K562 (cell line): Measurements from ENCODE around the gene KCNAB1. TPM values are rescaled to one million over a fixed set of nuclear protein-coding genes. Genes with fewer than 3 reads are reported as not detected.

ENCODE experiments used
- ATAC-seq: fragments of 200-7000 bp; cut with Tn5 transposase; 3 replicates; pipeline ENCODE4 v1.9.1; 2020; ENCODE audit warnings: moderate library complexity
- BruUV-seq: library from RNA; stranded (reverse); fragments of 400-500 nt; replicated peaks from 2 replicates; lab custom pipeline; 2021; lab: Mats Ljungman, UMichigan
- CTCF ChIA-PET: fragments of 300-600 bp; formaldehyde crosslinking; extraction: SDS; loops from one replicate; lab custom pipeline; 2021; ENCODE audit warnings: low intra/inter-chr PET ratio; lab: Yijun Ruan, JAX
- POLR2A ChIA-PET: fragments of 300-600, 350-650 bp; sonication (Branson Sonifier 250); formaldehyde crosslinking; extraction: SDS; loops from one replicate; lab custom pipeline; 2021; ENCODE audit warnings: antibody characterized with exemption, inconsistent platforms; lab: Yijun Ruan, JAX
- DNase-seq, 4 experiments: peaks; one replicate each; pipeline versions ENCODE4 v3.0.0 to v3.0.0-alpha.2; 2011 to 2018; ENCODE audit warnings: low spot score in 3 of 4, mixed read lengths in 3 of 4; ENCODE audit errors: extremely low read depth in 1 of 4
- FAIRE-seq: peaks from 2 replicates; lab custom pipeline; 2011; peaks lifted over from hg19 to GRCh38; lab: Jason Lieb, UNC
- H2AFZ ChIP-seq: 2 replicates; pipeline ENCODE4 v1.6.0; 2011; ENCODE audit warnings: low read depth, low read length, control low read depth, inconsistent platforms
- H3K27ac ChIP-seq: fragments of 200-600 bp; 3 replicates; pipeline ENCODE4 v1.8.0; 2011; ENCODE audit warnings: low read depth, mild to moderate bottlenecking, control low read depth, inconsistent platforms, low read length, moderate library complexity, mixed read lengths; ENCODE audit errors: extremely low read depth
- H3K27me3 ChIP-seq, 2 experiments: fragments of 300-600 bp in 1 of 2; 2 replicates in 1 of 2; 3 replicates in 1 of 2; pipeline versions ENCODE4 v1.6.0 to v1.8.0; 2011; ENCODE audit warnings: inconsistent platforms in 2 of 2, low read length in 2 of 2, mild to moderate bottlenecking in 1 of 2, mixed read lengths in 1 of 2, moderate library complexity in 1 of 2; ENCODE audit not compliant: control insufficient read depth in 2 of 2, insufficient read depth in 2 of 2
- H3K36me3 ChIP-seq: fragments of 300-600 bp; 3 replicates; pipeline ENCODE4 v1.8.0; 2011; ENCODE audit warnings: mild to moderate bottlenecking, low read length, inconsistent platforms; ENCODE audit not compliant: control insufficient read depth, insufficient read depth
- H3K4me1 ChIP-seq, 2 experiments: fragments of 200-600 bp in 1 of 2; replicated peaks in 1 of 2; 2 replicates in 1 of 2; 3 replicates in 1 of 2; pipeline versions ENCODE4 v1.5.1 to v1.8.0; 2011; ENCODE audit warnings: inconsistent platforms in 2 of 2, low read length in 2 of 2, mild to moderate bottlenecking in 1 of 2, mixed read lengths in 1 of 2, moderate library complexity in 1 of 2; ENCODE audit not compliant: control insufficient read depth in 2 of 2, insufficient read depth in 2 of 2
- H3K4me2 ChIP-seq: 2 replicates; pipeline ENCODE4 v1.6.1; 2011; ENCODE audit warnings: low read length, control low read depth, inconsistent platforms, mixed read lengths; ENCODE audit not compliant: insufficient read depth
- H3K4me3 ChIP-seq: fragments of 200-600 bp; sonication (generic), shearing (Covaris generic); 2 replicates; pipeline ENCODE4 v1.5.1; 2016; ENCODE audit warnings: control low read depth, inconsistent platforms
- H3K79me2 ChIP-seq: fragments of 200-600 bp; 3 replicates; pipeline ENCODE4 v1.8.0; 2011; ENCODE audit warnings: low read length, inconsistent platforms; ENCODE audit not compliant: control insufficient read depth, insufficient read depth
- H3K9ac ChIP-seq, 2 experiments: 2 replicates each; pipeline versions ENCODE4 v1.6.0 to v1.6.1; 2011; ENCODE audit warnings: low read depth in 2 of 2, low read length in 2 of 2, control low read depth in 1 of 2, inconsistent platforms in 1 of 2, mild to moderate bottlenecking in 1 of 2, mixed read lengths in 1 of 2; ENCODE audit not compliant: insufficient read depth in 1 of 2
- H3K9me1 ChIP-seq: one replicate; pipeline ENCODE4 v1.6.0; 2011; ENCODE audit warnings: inconsistent platforms, mild to moderate bottlenecking, low read length, moderate library complexity; ENCODE audit not compliant: control insufficient read depth, insufficient read depth
- H3K9me3 ChIP-seq: replicated peaks from 2 replicates; pipeline ENCODE4 v1.5.1; 2011; ENCODE audit warnings: low read depth, low read length, inconsistent platforms; ENCODE audit not compliant: control insufficient read depth, insufficient read depth
- H4K20me1 ChIP-seq: replicated peaks from 2 replicates; pipeline ENCODE4 v1.6.1; 2011; ENCODE audit warnings: low read length, inconsistent platforms, mixed read lengths; ENCODE audit not compliant: control insufficient read depth, insufficient read depth
- KDM5B ChIP-seq: fragments of 200-600 bp; sonication (generic); IDR thresholded peaks from 2 replicates; pipeline ENCODE4 v1.6.1; 2012; ENCODE audit warnings: low read depth, mild to moderate bottlenecking, moderate library complexity, low read length, control low read depth, inconsistent platforms; ENCODE audit not compliant: insufficient replicate concordance
- PCBP1 ChIP-seq: fragments of 200-400 bp; formaldehyde crosslinking; IDR thresholded peaks from 2 replicates; pipeline ENCODE4 v1.6.1; 2018; ENCODE audit warnings: mild to moderate bottlenecking, low read depth, low read length; ENCODE audit not compliant: poor library complexity, severe bottlenecking
- TOE1 ChIP-seq, 2 experiments: fragments of 450-650 bp in 1 of 2; sonication (generic) in 1 of 2; formaldehyde crosslinking in 1 of 2; IDR thresholded peaks; 2 replicates each; pipeline versions ENCODE4 v1.7.1 to v1.8.0; 2016 to 2022; ENCODE audit warnings: borderline replicate concordance in 2 of 2, mild to moderate bottlenecking in 2 of 2, antibody characterized with exemption in 1 of 2, inconsistent platforms in 1 of 2, low read depth in 1 of 2, missing genetic modification reagents in 1 of 2, moderate library complexity in 1 of 2
- ZNF778 ChIP-seq: fragments of 450-650 bp; formaldehyde crosslinking; IDR thresholded peaks from 2 replicates; pipeline ENCODE4 v1.4.0; 2020; ENCODE audit warnings: mild to moderate bottlenecking, moderate library complexity
- WGBS: fragments of 100-300 bp; shearing (Covaris generic); methylation state at CpG from one replicate; pipeline ENCODE4 v1.1.6; 2016; ENCODE audit warnings: low coverage, mixed read lengths; ENCODE audit not compliant: insufficient coverage; ENCODE audit errors: missing lambda C conversion rate; 5-methylcytosine and 5-hydroxymethylcytosine counted together
- in situ Hi-C: fragments of 300-500 bp; cut with MboI; formaldehyde crosslinking; loops from 4 replicates; pipeline ENCODE4 v1.15.0; 2018; ENCODE audit warnings: inconsistent platforms, mixed read lengths
- intact Hi-C: fragments of 100-400 bp; cut with micrococcal nuclease; formaldehyde crosslinking; loops from 2 replicates; pipeline ENCODE4 v1.14.2; 2022
- polyA plus RNA-seq, 8 experiments: library from polyadenylated mRNA; depleted of rRNA in 4 of 8; stranded (reverse) in 5 of 8; unstranded in 3 of 8; fragments of >200 nt; fragmentation: Nextera tagmentation in 2 of 8; fragmentation: Illumina TruSeq in 1 of 8; extraction: Ambion mirVana in 2 of 8; extraction: Trizol in 1 of 8; gene quantifications; 2 replicates each; pipeline versions ENCODE4 v1.2.1 to v1.2.3, GENCODE V29; 2011 to 2014; ENCODE audit warnings: inconsistent platforms in 1 of 8, missing spikeins in 1 of 8
- total RNA-seq, 7 experiments: library from RNA; depleted of rRNA in 6 of 7; stranded (reverse); fragments of >200 nt in 6 of 7; fragmentation: Illumina TruSeq in 2 of 7; extraction: Trizol in 2 of 7; gene quantifications; 2 replicates each; pipeline versions ENCODE4 v1.2.1 to v1.2.3, GENCODE V29; 2011 to 2021; ENCODE audit warnings: low replicate concordance in 1 of 7

Gene KCNAB1
- total and polyA plus RNA-seq, 9 of the 15 experiments (the other 6 are each of a cell fraction or from before 2014, with no cell fraction given) = 0.14 to 1.2 (median 0.51) TPM

DNA sequence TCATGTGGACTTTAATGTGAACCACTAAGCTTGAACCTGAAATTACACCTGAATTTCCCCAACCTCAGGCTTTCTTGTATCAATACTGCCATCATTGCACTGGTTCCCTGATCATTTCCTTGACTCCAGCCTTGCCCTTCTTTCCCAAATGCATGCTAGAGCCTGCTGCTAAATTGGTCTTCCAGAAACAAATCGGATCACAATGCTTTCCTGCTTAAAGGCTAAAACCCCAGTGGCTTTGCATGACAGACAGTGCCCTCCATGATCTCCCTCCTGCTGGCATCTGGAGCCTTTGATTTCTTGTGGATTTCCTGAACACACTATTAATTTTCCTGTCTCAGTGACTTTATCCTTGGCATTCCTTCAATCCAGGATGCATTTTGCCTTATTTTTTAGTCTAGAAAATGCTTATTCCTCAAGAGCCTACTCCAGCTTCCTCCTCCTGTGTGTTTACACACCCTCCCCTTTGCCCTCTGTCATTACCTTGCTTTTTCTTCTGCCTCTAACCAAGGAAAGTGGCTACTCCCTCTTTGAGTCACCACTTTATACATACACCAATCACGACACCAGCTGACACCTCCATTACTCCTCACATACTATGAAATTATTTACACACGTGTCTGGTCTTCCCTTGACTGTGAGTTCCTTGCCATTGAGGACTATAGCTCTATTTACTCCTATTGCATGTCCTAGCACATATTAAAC is 214.6 kb downstream of the KCNAB1 start (continued):
- TF ChIP-seq PCBP1 = no peak
- TF ChIP-seq KDM5B = no peak

DNA sequence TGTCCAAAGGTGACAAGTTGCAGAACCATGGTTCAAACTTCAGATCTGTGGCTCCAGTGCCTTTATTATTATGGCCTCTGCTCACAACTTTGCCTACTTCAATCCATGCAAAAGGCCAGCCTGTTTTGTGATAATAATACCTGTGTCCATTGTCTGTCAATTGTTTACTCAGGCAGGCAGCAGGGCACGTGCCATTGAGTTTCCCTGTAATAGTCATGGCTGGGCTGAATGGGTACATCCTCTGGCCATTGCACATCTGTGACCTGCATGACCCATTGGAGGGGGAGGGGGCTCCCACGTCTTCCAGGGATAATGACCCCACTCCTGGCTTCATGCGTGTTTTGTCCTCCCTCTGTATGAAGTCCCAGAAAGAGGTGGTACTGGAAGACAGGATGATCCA is 219.1 kb downstream of the KCNAB1 start:
- Histone ChIP-seq H3K27me3 (no peaks in the 10 kb centered on the region; a peak in 2 of 5 replicates), H2AFZ (no peak overlapping the region), H3K36me3 (no peaks in the 10 kb centered on the region), H3K4me2 (no peak overlapping the region), H3K9me1 (no peaks in the 10 kb centered on the region), H3K4me3 (no peak overlapping the region), H4K20me1 (no peaks in the 10 kb centered on the region), H3K27ac (no peak overlapping the region), H3K79me2 (no peaks in the 10 kb centered on the region), H3K4me1 (no peaks in the 10 kb centered on the region), H3K9me3 (no peaks in the 10 kb centered on the region), H3K9ac (no peak overlapping the region)
- intact Hi-C loops (no loop called here), in situ Hi-C loops (no loop called here)
- FAIRE-seq = no peak
- no peak for TF ChIP-seq ZNF778 (CRISPR knock-in tag)
- no peak for TF ChIP-seq TOE1 (IDR thresholded peaks at IDR 0.05; ENCODE audit: borderline replicate concordance)
- no peak for TF ChIP-seq TOE1 (CRISPR knock-in tag; IDR thresholded peaks at IDR 0.05; ENCODE audit: borderline replicate concordance, low read depth)
- BruUV-seq = no TSS peak
- CTCF ChIA-PET = no interaction called here
- no peak for DNase-seq
- POLR2A ChIA-PET = no interaction called here
- no peak for ATAC-seq
- 0% methylated on average over 3 of the region's 3 CpGs for WGBS
